PC-3 (cell line): ENCODE measurements around the gene SGPL1. TPM values are rescaled to one million over a fixed set of nuclear protein-coding genes. Genes with fewer than 3 reads are reported as not detected.

ENCODE experiments used
- ATAC-seq: fragments of 200-7000 bp; cut with Tn5 transposase; 2 replicates; pipeline ENCODE4 v1.9.1; 2020; ENCODE audit warnings: mild to moderate bottlenecking, moderate library complexity
- BruUV-seq: library from RNA; stranded (reverse); fragments of 400-500 nt; replicated peaks from 2 replicates; lab custom pipeline; 2021; lab: Mats Ljungman, UMichigan
- CTCF ChIA-PET: fragments of 300-600 bp; sonication (Branson Sonifier 250); formaldehyde crosslinking; loops from one replicate; lab custom pipeline; 2022; ENCODE audit warnings: antibody characterized with exemption; lab: Charles Lee
- POLR2A ChIA-PET: fragments of 300-600 bp; sonication (Branson Sonifier 250); formaldehyde crosslinking; loops from one replicate; lab custom pipeline; 2022; ENCODE audit warnings: antibody characterized with exemption; ENCODE audit not compliant: unreplicated experiment; lab: Charles Lee
- DNase-seq: peaks from one replicate; pipeline ENCODE4 v3.0.0-alpha.2; 2015
- H2AFZ ChIP-seq: fragments of 300-600 bp; sonication (generic); 2 replicates; pipeline ENCODE4 v1.6.0; 2016; ENCODE audit warnings: antibody characterized with exemption, low read length
- H3F3A ChIP-seq: fragments of 300-600 bp; sonication (generic); one replicate; pipeline ENCODE4 v1.6.0; 2017; ENCODE audit warnings: antibody characterized with exemption, low read length, control low read depth, mild to moderate bottlenecking; ENCODE audit not compliant: unreplicated experiment
- H3K27ac ChIP-seq: fragments of 300-600 bp; sonication (generic); 2 replicates; pipeline ENCODE4 v1.5.1; 2016; ENCODE audit warnings: mild to moderate bottlenecking, low read length
- H3K27me3 ChIP-seq: fragments of 300-600 bp; sonication (generic); 2 replicates; pipeline ENCODE4 v1.6.1; 2016; ENCODE audit warnings: low read length, mixed read lengths
- H3K36me3 ChIP-seq: fragments of 300-600 bp; sonication (generic); 2 replicates; pipeline ENCODE4 v1.6.1; 2016; ENCODE audit warnings: low read depth, mixed run types, low read length, mixed read lengths
- H3K4me1 ChIP-seq: fragments of 300-600 bp; sonication (generic); 2 replicates; pipeline ENCODE4 v1.5.1; 2016; ENCODE audit warnings: low read length; ENCODE audit not compliant: insufficient read depth
- H3K4me2 ChIP-seq: fragments of 300-600 bp; sonication (generic); 2 replicates; pipeline ENCODE4 v1.6.0; 2016; ENCODE audit warnings: low read length
- H3K4me3 ChIP-seq: fragments of 300-600 bp; sonication (generic); 2 replicates; pipeline ENCODE4 v1.5.1; 2016; ENCODE audit warnings: mild to moderate bottlenecking, low read length, mixed read lengths
- H3K79me2 ChIP-seq: fragments of 300-600 bp; sonication (generic); 2 replicates; pipeline ENCODE4 v1.6.1; 2017; ENCODE audit warnings: low read length, mixed read lengths
- H3K9ac ChIP-seq: fragments of 300-600 bp; sonication (generic); 2 replicates; pipeline ENCODE4 v1.6.0; 2016; ENCODE audit warnings: mild to moderate bottlenecking, low read length
- H3K9me2 ChIP-seq: fragments of 300-600 bp; sonication (generic); replicated peaks from 2 replicates; pipeline ENCODE4 v1.6.1; 2016; ENCODE audit warnings: mixed run types, low read length, mixed read lengths
- H3K9me3 ChIP-seq: fragments of 300-600 bp; sonication (generic); 2 replicates; pipeline ENCODE4 v1.6.1; 2016; ENCODE audit warnings: low read length, mixed read lengths
- H4K20me1 ChIP-seq: fragments of 300-600 bp; sonication (generic); 2 replicates; pipeline ENCODE4 v1.6.1; 2016; ENCODE audit warnings: low read length, mixed read lengths
- CTCF ChIP-seq: fragments of 300-600 bp; sonication (generic); conservative IDR thresholded peaks from 2 replicates; pipeline ENCODE4 v1.5.1; 2017; ENCODE audit warnings: antibody characterized with exemption, low read depth, mild to moderate bottlenecking, low read length
- EZH2 ChIP-seq: fragments of 300-600 bp; sonication (generic); IDR thresholded peaks from one replicate; pipeline ENCODE4 v1.6.1; 2017; ENCODE audit warnings: antibody characterized with exemption, mild to moderate bottlenecking, low read length; ENCODE audit not compliant: unreplicated experiment
- EZH2phosphoT487 ChIP-seq: fragments of 300-600 bp; sonication (generic); IDR thresholded peaks from 2 replicates; pipeline ENCODE4 v1.6.1; 2018; ENCODE audit warnings: mild to moderate bottlenecking, antibody characterized with exemption, low read length, borderline replicate concordance
- intact Hi-C: fragments of 100-400 bp; cut with micrococcal nuclease; formaldehyde crosslinking; loops from 2 replicates; pipeline ENCODE4 v1.9.0; 2023
- total RNA-seq: library from RNA; depleted of rRNA; stranded (reverse); fragments of >200 nt; gene quantifications from 2 replicates; pipeline ENCODE4 v1.2.3, GENCODE V29; 2014

The SGPL1 gene
- total RNA-seq, 1 experiment from 2014 or later: 77.6 TPM

DNA sequence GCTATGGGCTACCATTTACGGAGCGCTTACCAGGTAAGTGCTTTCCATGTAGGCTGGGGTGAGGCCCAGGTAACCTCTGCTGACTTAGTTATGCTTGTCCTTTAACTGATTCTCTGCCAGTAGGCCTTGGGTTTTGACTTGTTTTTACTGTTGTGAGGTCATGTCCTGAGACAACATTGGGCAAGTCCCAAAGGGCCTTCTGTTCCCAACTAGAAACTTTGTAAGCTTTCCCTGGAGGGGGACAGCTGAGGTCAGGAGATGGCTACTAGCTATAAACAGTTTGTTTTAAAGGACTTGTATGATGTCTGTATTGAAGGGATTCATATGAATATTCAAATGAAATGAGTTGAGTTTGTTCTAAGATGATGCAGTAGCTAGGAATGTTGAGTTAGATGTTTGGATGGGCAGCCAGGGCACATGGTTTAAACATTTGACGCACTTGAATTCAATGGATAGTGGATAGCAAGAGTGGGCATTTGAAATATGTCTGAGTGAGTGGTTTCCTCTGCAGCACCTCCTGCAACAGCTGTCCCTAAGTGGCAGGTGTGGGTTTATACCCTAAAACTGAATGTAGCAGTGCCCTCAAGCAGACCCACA is 10.0 kb upstream of the SGPL1 start:
- no peak overlapping the region for H3K9ac ChIP-seq
- no peak for ATAC-seq
- no peaks in the 10 kb centered on the region for H3K79me2 ChIP-seq
- H3F3A ChIP-seq: peaks cover 21% of the 10 kb centered on the region
- ChIA-PET CTCF (no interaction called here), POLR2A (no interaction called here)
- H4K20me1 ChIP-seq: no peaks in the 10 kb centered on the region
- peak; percentile 51 for DNase-seq
- H3K4me3 ChIP-seq: no peak overlapping the region
- H3K9me3 ChIP-seq: no peaks in the 10 kb centered on the region
- H3K4me1 ChIP-seq: peaks cover 65% of the 10 kb centered on the region
- BruUV-seq: no TSS peak
- H3K9me2 ChIP-seq: no peaks in the 10 kb centered on the region
- H2AFZ ChIP-seq: no peak overlapping the region
- no peaks in the 10 kb centered on the region for H3K27me3 ChIP-seq
- no peak overlapping the region for H3K27ac ChIP-seq
- intact Hi-C loops: no loop called here
- TF ChIP-seq EZH2phosphoT487 (no peak), EZH2 (no peak), CTCF (no peak)
- no peaks in the 10 kb centered on the region for H3K36me3 ChIP-seq
- H3K4me2 ChIP-seq: no peak overlapping the region

DNA sequence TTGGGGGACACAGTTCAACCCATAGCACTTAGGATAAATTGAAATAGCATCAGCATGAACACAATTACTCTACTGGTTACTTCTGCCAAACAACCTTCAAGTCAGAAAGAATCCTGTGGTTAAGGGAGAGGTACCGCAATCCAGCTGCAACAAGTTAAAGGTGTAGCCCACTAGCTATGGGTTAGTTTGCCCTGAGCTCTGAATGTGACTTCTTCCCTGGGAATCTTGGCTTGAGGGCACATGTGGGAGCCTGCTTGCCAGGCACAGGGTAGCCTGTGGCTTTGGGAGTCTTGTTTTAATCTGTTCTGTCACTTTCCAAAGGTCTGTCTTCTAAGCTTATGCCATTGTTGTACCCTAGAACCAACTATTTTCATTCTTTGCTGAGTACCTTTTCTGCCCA is 8.9 kb upstream of the SGPL1 start:
- peak overlapping the region; percentile 55 for H3K4me2 ChIP-seq
- BruUV-seq: no TSS peak

More for the DNA sequence above, 8.9 kb upstream of the SGPL1 start:
- Histone ChIP-seq H3K4me1 (peaks cover 65% of the 10 kb centered on the region), H3K4me3 (no peak overlapping the region), H2AFZ (no peak overlapping the region), H3K36me3 (no peaks in the 10 kb centered on the region), H3K27me3 (no peaks in the 10 kb centered on the region), H3F3A (peaks cover 21% of the 10 kb centered on the region), H3K27ac (peak overlapping the region; percentile 35), H3K9me2 (no peaks in the 10 kb centered on the region), H3K79me2 (no peaks in the 10 kb centered on the region), H3K9ac (no peak overlapping the region), H4K20me1 (no peaks in the 10 kb centered on the region), H3K9me3 (no peaks in the 10 kb centered on the region)
- intact Hi-C loops: no loop called here
- ChIA-PET POLR2A (interaction anchor here (0.6 kb wide), 1 partner anchor 10 kb away, joined by 4 read pairs; no protein-coding TSS in a partner anchor), CTCF (no interaction called here)
- no peak for DNase-seq
- TF ChIP-seq EZH2phosphoT487 (no peak), EZH2 (no peak), CTCF (no peak)
- no peak for ATAC-seq
